RWPE2 (cell line): ENCODE results near the gene SEPSECS.

ENCODE experiments used
- ATAC-seq: fragments of 200-7000 bp; cut with Tn5 transposase; 3 replicates; pipeline ENCODE4 v1.9.1; 2021; ENCODE audit warnings: low read depth
- DNase-seq: peaks from one replicate; pipeline ENCODE4 v3.0.0-alpha.2; 2020; ENCODE audit warnings: low spot score
- H3K27ac ChIP-seq: fragments of 450-650 bp; 2 replicates; pipeline ENCODE4 v1.5.1; 2017; ENCODE audit warnings: mild to moderate bottlenecking; ENCODE audit not compliant: poor library complexity, severe bottlenecking
- H3K27me3 ChIP-seq: fragments of 250-450 bp; sonication (Bioruptor Pico); 2 replicates; pipeline ENCODE4 v1.5.1; 2021; ENCODE audit warnings: mild to moderate bottlenecking, moderate library complexity; ENCODE audit not compliant: insufficient read depth, poor library complexity, severe bottlenecking
- H3K36me3 ChIP-seq: fragments of 250-450 bp; sonication (Bioruptor Pico); 2 replicates; pipeline ENCODE4 v1.5.1; 2020; ENCODE audit warnings: low read depth, mild to moderate bottlenecking, moderate library complexity
- H3K4me1 ChIP-seq: fragments of 250-450 bp; sonication (Bioruptor Pico); 2 replicates; pipeline ENCODE4 v1.5.1; 2021; ENCODE audit warnings: mild to moderate bottlenecking, moderate library complexity; ENCODE audit not compliant: insufficient read depth, poor library complexity, severe bottlenecking
- H3K4me3 ChIP-seq: fragments of 250-450 bp; sonication (Bioruptor Pico); 2 replicates; pipeline ENCODE4 v1.5.1; 2021; ENCODE audit warnings: mild to moderate bottlenecking, moderate library complexity; ENCODE audit not compliant: severe bottlenecking
- H3K9me3 ChIP-seq: fragments of 250-450 bp; sonication (Bioruptor Pico); 2 replicates; pipeline ENCODE4 v1.5.1; 2021; ENCODE audit warnings: mild to moderate bottlenecking, moderate library complexity; ENCODE audit not compliant: severe bottlenecking
- TF ChIP-seq, protein P1 (sequence below): fragments of 450-650 bp; IDR thresholded peaks from one replicate; pipeline ENCODE4 v1.5.1; 2017; ENCODE audit warnings: mild to moderate bottlenecking, moderate library complexity; ENCODE audit not compliant: poor library complexity, severe bottlenecking

Gene SEPSECS

DNA sequence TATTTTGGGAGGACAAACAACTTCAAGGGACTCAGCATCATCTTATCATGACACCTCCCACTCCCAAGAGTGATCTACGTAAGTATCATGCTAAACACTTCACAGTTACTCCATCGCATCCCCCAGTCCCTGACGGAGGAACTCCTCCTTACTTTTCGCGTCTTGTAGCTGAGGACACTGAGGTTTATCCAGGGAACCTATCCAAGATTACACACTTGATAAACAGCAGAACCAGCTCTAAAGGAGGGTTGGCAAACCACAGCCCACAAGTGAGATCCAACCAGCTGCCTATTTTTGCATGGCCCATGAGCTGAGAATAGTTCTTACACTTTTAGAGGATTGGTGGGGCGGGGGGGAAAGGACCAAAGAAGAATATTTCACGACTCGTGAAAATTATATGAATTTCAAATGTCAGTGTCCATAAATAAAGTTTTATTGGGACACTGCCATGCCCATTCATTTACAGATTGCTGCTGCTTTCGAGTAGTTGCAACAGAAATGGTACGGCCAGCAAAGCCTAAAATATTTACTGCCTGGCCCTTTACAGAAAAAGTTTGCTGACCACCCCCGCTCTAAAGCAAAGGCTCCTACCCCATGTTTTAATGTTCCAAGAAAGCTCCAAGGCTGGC is 47.8 kb downstream of the SEPSECS start:
- H3K4me3 ChIP-seq, result no peak overlapping the region
- TF ChIP-seq, protein P1, sequence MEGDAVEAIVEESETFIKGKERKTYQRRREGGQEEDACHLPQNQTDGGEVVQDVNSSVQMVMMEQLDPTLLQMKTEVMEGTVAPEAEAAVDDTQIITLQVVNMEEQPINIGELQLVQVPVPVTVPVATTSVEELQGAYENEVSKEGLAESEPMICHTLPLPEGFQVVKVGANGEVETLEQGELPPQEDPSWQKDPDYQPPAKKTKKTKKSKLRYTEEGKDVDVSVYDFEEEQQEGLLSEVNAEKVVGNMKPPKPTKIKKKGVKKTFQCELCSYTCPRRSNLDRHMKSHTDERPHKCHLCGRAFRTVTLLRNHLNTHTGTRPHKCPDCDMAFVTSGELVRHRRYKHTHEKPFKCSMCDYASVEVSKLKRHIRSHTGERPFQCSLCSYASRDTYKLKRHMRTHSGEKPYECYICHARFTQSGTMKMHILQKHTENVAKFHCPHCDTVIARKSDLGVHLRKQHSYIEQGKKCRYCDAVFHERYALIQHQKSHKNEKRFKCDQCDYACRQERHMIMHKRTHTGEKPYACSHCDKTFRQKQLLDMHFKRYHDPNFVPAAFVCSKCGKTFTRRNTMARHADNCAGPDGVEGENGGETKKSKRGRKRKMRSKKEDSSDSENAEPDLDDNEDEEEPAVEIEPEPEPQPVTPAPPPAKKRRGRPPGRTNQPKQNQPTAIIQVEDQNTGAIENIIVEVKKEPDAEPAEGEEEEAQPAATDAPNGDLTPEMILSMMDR, result no peak
- H3K27ac ChIP-seq, result no peak overlapping the region
- ATAC-seq, result no peak
- H3K27me3 ChIP-seq, result no peaks in the 10 kb centered on the region
- DNase-seq, result no peak
- no peaks in the 10 kb centered on the region for H3K36me3 ChIP-seq
- no peaks in the 10 kb centered on the region for H3K9me3 ChIP-seq
- H3K4me1 ChIP-seq, result no peaks in the 10 kb centered on the region

DNA sequence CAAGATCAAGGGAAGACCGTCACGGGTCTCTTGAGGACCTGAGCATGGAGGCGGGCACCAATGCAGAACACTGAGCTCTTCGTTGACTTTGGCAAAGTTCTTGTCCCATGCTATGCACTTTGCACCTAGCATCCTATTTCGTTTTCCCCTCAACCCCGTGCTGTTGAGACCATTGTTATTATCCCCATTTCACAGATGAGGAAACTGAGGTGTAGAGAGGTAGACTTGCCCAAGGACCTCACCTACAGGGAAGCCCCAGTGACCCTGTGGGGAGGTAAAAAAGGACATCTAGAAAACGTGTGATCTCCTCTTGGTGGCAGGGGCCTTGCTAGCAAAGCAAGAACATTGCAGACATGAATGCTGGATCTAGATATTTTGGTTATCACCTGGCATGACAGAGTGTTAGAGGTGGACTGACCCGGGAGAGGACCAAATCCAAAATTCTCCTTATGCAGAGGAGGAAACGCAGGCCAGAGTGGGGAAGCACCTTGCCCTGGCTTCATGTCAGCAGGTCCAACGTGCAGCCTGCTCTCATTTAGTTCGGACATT is 48.5 kb downstream of the SEPSECS start:
- DNase-seq (no peak), ATAC-seq (no peak)
- H3K9me3 ChIP-seq, result no peaks in the 10 kb centered on the region
- no peaks in the 10 kb centered on the region for H3K36me3 ChIP-seq
- H3K27me3 ChIP-seq, result no peaks in the 10 kb centered on the region
- H3K4me1 ChIP-seq, result no peaks in the 10 kb centered on the region
- TF ChIP-seq, protein P1, result no peak
- H3K27ac ChIP-seq, result no peak overlapping the region
- no peak overlapping the region for H3K4me3 ChIP-seq

DNA sequence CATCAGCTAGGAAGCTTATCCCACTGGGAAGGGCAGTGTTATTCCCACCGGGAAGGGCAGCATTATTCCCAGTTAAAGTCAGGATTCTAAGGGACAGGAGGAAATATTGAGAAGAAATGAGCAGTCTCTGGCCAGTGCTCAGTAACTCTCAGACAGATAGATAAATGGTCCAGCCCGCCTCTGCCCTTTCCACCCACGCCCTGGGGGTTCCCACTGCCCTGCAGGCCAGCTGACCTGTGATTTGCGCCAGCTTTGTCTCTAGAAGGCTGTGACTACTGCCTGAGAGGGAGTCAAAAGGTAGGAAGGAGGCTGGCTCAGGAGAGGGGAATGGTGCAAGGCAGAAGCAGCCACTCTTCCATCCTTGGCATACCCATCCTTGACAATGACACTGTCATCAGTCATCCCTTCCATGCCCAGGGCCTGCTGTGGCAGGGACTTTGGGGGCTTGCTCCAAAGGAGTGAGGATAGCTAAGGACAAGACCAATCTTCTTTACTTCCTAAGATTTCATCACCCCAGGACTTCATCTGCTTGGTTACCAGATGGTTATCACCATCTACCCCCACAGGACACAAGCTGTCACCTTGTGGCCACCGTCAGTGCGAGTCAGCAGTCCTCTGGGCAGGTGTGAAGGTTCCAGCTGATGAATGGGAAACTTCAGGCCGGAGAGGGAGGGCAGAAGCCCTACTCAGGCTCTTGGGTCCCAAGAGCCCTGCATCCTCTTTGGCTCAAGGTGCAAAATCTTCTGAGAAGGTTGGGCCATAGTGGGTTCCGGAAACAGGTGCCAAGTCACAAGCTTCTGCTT is 49.5 kb downstream of the SEPSECS start:
- Histone ChIP-seq H3K27ac (no peak overlapping the region), H3K36me3 (no peaks in the 10 kb centered on the region), H3K27me3 (no peaks in the 10 kb centered on the region), H3K4me3 (no peak overlapping the region), H3K9me3 (no peaks in the 10 kb centered on the region), H3K4me1 (no peaks in the 10 kb centered on the region)
- TF ChIP-seq, protein P1, result no peak
- DNase-seq (no peak), ATAC-seq (no peak)

DNA sequence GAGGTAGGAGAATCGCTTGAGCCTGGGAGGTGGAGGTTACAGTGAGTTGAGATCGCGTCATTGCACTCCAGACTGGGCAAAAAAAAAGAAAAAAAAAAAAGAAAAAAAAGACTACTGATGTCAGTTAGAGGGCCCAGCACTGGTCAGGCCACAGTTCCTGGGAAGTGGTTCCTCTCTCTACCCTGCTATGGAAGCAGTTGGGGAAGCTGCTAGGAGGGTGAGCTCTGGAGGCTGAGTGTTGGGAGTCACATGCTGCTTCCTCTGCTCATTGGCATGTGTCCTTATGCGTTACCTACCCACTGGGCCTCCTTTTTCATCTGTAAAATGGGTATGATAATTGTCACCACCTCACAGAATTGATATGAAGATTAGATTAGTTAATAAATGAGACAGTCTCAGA is 50.7 kb downstream of the SEPSECS start:
- TF ChIP-seq, protein P1, result no peak
- ATAC-seq (no peak), DNase-seq (no peak)
- Histone ChIP-seq H3K27ac (no peak overlapping the region), H3K4me3 (no peak overlapping the region), H3K27me3 (no peaks in the 10 kb centered on the region), H3K36me3 (no peaks in the 10 kb centered on the region), H3K4me1 (no peaks in the 10 kb centered on the region), H3K9me3 (no peaks in the 10 kb centered on the region)
